WTC11 (cell line): ENCODE results near the gene MRPL27. TPM values are rescaled to one million over a fixed set of nuclear protein-coding genes. Genes with fewer than 3 reads are reported as not detected.

Source experiments
- ATAC-seq: fragments of 200-7000 bp; cut with Tn5 transposase; 2 replicates; pipeline ENCODE4 v1.10.0; 2021; ENCODE audit warnings: mild to moderate bottlenecking, moderate library complexity
- CTCF ChIA-PET: fragments of 300-600 bp; sonication (Branson Sonifier 250); formaldehyde crosslinking; loops from one replicate; lab custom pipeline; 2021; ENCODE audit warnings: antibody characterized with exemption; lab: Charles Lee
- POLR2A ChIA-PET: fragments of 350-600 bp; sonication (Branson Sonifier 250); formaldehyde crosslinking; loops from one replicate; lab custom pipeline; 2021; ENCODE audit warnings: antibody characterized with exemption; lab: Charles Lee
- DNase-seq: peaks from one replicate; pipeline ENCODE4 v3.0.0; 2021; ENCODE audit warnings: low spot score
- H3K27ac Mint-ChIP-seq: 2 replicates; pipeline ENCODE4 v1.8.0; 2021; ENCODE audit warnings: mixed read lengths
- H3K27me3 Mint-ChIP-seq: 2 replicates; pipeline ENCODE4 v1.8.0; 2021; ENCODE audit warnings: low read depth, mild to moderate bottlenecking, moderate library complexity, mixed read lengths
- H3K36me3 Mint-ChIP-seq: 2 replicates; pipeline ENCODE4 v1.8.0; 2021; ENCODE audit warnings: mixed read lengths
- H3K4me1 Mint-ChIP-seq: 2 replicates; pipeline ENCODE4 v1.8.0; 2022; ENCODE audit warnings: mixed read lengths
- H3K4me3 Mint-ChIP-seq: 2 replicates; pipeline ENCODE4 v1.8.0; 2021; ENCODE audit warnings: mild to moderate bottlenecking, moderate library complexity, mixed read lengths
- H3K9me3 Mint-ChIP-seq: 2 replicates; pipeline ENCODE4 v1.8.0; 2021; ENCODE audit warnings: mixed read lengths
- CREB1 ChIP-seq: sonication (generic); formaldehyde crosslinking; IDR thresholded peaks from 2 replicates; pipeline ENCODE4 v1.8.0; 2023; ENCODE audit warnings: mild to moderate bottlenecking, missing genetic modification reagents
- MAX ChIP-seq: sonication (generic); formaldehyde crosslinking; IDR thresholded peaks from 2 replicates; pipeline ENCODE4 v1.8.0; 2022; ENCODE audit warnings: mild to moderate bottlenecking, missing genetic modification reagents
- MXD4 ChIP-seq: fragments of 250-450 bp; sonication (Bioruptor Pico); IDR thresholded peaks from 2 replicates; pipeline ENCODE4 v1.8.0; 2021; ENCODE audit warnings: mild to moderate bottlenecking, moderate library complexity, borderline replicate concordance
- NR1H2 ChIP-seq: sonication (generic); formaldehyde crosslinking; IDR thresholded peaks from 2 replicates; pipeline ENCODE4 v1.9.0; 2021; ENCODE audit warnings: mild to moderate bottlenecking, moderate library complexity, missing genetic modification reagents
- RELA ChIP-seq: sonication (generic); formaldehyde crosslinking; IDR thresholded peaks from 2 replicates; pipeline ENCODE4 v1.8.1; 2022; ENCODE audit warnings: missing genetic modification reagents, mild to moderate bottlenecking, borderline replicate concordance
- SOX15 ChIP-seq: fragments of 250-450 bp; sonication (Bioruptor Pico); IDR thresholded peaks from 2 replicates; pipeline ENCODE4 v1.9.0; 2021; ENCODE audit warnings: mild to moderate bottlenecking
- TEAD4 ChIP-seq: sonication (generic); formaldehyde crosslinking; IDR thresholded peaks from 2 replicates; pipeline ENCODE4 v1.8.0; 2022; ENCODE audit warnings: mild to moderate bottlenecking, missing genetic modification reagents
- TP53 ChIP-seq: sonication (generic); formaldehyde crosslinking; IDR thresholded peaks from 2 replicates; pipeline ENCODE4 v1.8.1; 2023; ENCODE audit warnings: mild to moderate bottlenecking, missing genetic modification reagents
- ZBTB21 ChIP-seq: sonication (generic); formaldehyde crosslinking; IDR thresholded peaks from 2 replicates; pipeline ENCODE4 v1.8.1; 2023; ENCODE audit warnings: mild to moderate bottlenecking, missing genetic modification reagents, borderline replicate concordance
- ZNF232 ChIP-seq: sonication (generic); formaldehyde crosslinking; IDR thresholded peaks from 2 replicates; pipeline ENCODE4 v1.8.0; 2022; ENCODE audit warnings: mild to moderate bottlenecking, missing genetic modification reagents
- ZNF263 ChIP-seq: sonication (generic); formaldehyde crosslinking; IDR thresholded peaks from 2 replicates; pipeline ENCODE4 v1.8.1; 2022; ENCODE audit warnings: low read depth, mild to moderate bottlenecking, moderate library complexity, missing genetic modification reagents
- ZNF416 ChIP-seq: fragments of 250-450 bp; sonication (Bioruptor Pico); IDR thresholded peaks from 2 replicates; pipeline ENCODE4 v1.9.0; 2021; ENCODE audit warnings: mild to moderate bottlenecking, inconsistent platforms
- ZNF423 ChIP-seq: fragments of 250-450 bp; sonication (Bioruptor Pico); IDR thresholded peaks from 2 replicates; pipeline ENCODE4 v2.1.2; 2022; ENCODE audit warnings: mild to moderate bottlenecking, moderate library complexity
- ZSCAN18 ChIP-seq: fragments of 250-450 bp; sonication (Bioruptor Pico); IDR thresholded peaks from 2 replicates; pipeline ENCODE4 v2.1.2; 2022; ENCODE audit warnings: mild to moderate bottlenecking, moderate library complexity
- total RNA-seq: library from RNA; stranded (reverse); gene quantifications from 3 replicates; pipeline ENCODE4 v1.2.3, GENCODE V29; 2021
- TF ChIP-seq, protein P1 (sequence below): sonication (generic); formaldehyde crosslinking; IDR thresholded peaks from 2 replicates; pipeline ENCODE4 v1.8.1; 2023; ENCODE audit warnings: mild to moderate bottlenecking, missing genetic modification reagents, borderline replicate concordance
- TF ChIP-seq, protein P2 (sequence below): sonication (generic); formaldehyde crosslinking; IDR thresholded peaks from 2 replicates; pipeline ENCODE4 v1.8.0; 2022; ENCODE audit warnings: missing genetic modification reagents
- TF ChIP-seq, protein P3 (sequence below): sonication (generic); formaldehyde crosslinking; conservative IDR thresholded peaks from 2 replicates; pipeline ENCODE4 v1.8.1; 2022; ENCODE audit warnings: mild to moderate bottlenecking, missing genetic modification reagents

MRPL27 gene
- total RNA-seq, 1 experiment from 2014 or later, result 80.5 TPM

- Mint-ChIP-seq H3K27me3 (peaks cover 7% of the 10 kb centered on the region), H3K36me3 (peaks cover 32% of the 10 kb centered on the region), H3K4me3 (peak overlapping the region; percentile 93), H3K27ac (no peak overlapping the region), H3K4me1 (peaks cover 15% of the 10 kb centered on the region), H3K9me3 (peaks cover 20% of the 10 kb centered on the region)
- POLR2A ChIA-PET, result interaction anchor here (0.6 to 1.8 kb wide), 5 partner anchors 29 to 634 kb away, joined by 3 to 8 read pairs (median 6); partner anchors contain the start of genes ACSF2 and FAM117A
- ATAC-seq, result peak; percentile 33
- DNase-seq, result no peak
- TF ChIP-seq MAX (CRISPR knock-in tag) (no peak), MXD4 (CRISPR knock-in tag) (no peak), RELA (CRISPR knock-in tag) (no peak), ZNF423 (CRISPR knock-in tag) (no peak), CREB1 (no peak), ZNF232 (CRISPR knock-in tag) (no peak), ZNF416 (no peak), ZSCAN18 (CRISPR knock-in tag) (no peak), ZNF263 (CRISPR knock-in tag) (no peak), SOX15 (CRISPR knock-in tag) (no peak), TP53 (CRISPR knock-in tag) (no peak), TEAD4 (no peak), ZBTB21 (CRISPR knock-in tag) (no peak), NR1H2 (no peak)
- TF ChIP-seq, protein P1, sequence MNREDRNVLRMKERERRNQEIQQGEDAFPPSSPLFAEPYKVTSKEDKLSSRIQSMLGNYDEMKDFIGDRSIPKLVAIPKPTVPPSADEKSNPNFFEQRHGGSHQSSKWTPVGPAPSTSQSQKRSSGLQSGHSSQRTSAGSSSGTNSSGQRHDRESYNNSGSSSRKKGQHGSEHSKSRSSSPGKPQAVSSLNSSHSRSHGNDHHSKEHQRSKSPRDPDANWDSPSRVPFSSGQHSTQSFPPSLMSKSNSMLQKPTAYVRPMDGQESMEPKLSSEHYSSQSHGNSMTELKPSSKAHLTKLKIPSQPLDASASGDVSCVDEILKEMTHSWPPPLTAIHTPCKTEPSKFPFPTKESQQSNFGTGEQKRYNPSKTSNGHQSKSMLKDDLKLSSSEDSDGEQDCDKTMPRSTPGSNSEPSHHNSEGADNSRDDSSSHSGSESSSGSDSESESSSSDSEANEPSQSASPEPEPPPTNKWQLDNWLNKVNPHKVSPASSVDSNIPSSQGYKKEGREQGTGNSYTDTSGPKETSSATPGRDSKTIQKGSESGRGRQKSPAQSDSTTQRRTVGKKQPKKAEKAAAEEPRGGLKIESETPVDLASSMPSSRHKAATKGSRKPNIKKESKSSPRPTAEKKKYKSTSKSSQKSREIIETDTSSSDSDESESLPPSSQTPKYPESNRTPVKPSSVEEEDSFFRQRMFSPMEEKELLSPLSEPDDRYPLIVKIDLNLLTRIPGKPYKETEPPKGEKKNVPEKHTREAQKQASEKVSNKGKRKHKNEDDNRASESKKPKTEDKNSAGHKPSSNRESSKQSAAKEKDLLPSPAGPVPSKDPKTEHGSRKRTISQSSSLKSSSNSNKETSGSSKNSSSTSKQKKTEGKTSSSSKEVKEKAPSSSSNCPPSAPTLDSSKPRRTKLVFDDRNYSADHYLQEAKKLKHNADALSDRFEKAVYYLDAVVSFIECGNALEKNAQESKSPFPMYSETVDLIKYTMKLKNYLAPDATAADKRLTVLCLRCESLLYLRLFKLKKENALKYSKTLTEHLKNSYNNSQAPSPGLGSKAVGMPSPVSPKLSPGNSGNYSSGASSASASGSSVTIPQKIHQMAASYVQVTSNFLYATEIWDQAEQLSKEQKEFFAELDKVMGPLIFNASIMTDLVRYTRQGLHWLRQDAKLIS (CRISPR knock-in tag), result no peak
- TF ChIP-seq, protein P2, sequence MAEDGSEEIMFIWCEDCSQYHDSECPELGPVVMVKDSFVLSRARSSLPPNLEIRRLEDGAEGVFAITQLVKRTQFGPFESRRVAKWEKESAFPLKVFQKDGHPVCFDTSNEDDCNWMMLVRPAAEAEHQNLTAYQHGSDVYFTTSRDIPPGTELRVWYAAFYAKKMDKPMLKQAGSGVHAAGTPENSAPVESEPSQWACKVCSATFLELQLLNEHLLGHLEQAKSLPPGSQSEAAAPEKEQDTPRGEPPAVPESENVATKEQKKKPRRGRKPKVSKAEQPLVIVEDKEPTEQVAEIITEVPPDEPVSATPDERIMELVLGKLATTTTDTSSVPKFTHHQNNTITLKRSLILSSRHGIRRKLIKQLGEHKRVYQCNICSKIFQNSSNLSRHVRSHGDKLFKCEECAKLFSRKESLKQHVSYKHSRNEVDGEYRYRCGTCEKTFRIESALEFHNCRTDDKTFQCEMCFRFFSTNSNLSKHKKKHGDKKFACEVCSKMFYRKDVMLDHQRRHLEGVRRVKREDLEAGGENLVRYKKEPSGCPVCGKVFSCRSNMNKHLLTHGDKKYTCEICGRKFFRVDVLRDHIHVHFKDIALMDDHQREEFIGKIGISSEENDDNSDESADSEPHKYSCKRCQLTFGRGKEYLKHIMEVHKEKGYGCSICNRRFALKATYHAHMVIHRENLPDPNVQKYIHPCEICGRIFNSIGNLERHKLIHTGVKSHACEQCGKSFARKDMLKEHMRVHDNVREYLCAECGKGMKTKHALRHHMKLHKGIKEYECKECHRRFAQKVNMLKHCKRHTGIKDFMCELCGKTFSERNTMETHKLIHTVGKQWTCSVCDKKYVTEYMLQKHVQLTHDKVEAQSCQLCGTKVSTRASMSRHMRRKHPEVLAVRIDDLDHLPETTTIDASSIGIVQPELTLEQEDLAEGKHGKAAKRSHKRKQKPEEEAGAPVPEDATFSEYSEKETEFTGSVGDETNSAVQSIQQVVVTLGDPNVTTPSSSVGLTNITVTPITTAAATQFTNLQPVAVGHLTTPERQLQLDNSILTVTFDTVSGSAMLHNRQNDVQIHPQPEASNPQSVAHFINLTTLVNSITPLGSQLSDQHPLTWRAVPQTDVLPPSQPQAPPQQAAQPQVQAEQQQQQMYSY (CRISPR knock-in tag), result no peak
- TF ChIP-seq, protein P3, sequence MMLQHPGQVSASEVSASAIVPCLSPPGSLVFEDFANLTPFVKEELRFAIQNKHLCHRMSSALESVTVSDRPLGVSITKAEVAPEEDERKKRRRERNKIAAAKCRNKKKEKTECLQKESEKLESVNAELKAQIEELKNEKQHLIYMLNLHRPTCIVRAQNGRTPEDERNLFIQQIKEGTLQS (CRISPR knock-in tag), result no peak
- CTCF ChIA-PET, result interaction anchor here (0.8 to 4.0 kb wide), 68 partner anchors 9 to 400 kb away, joined by 3 to 108 read pairs (median 6); partner anchors contain the start of genes ACSF2, CHAD, EME1 and MRPL27
These were observed 24.9 kb upstream of the MRPL27 start for GRCh38 chr17:50397919-50398285.
